Measurements from ENCODE around the gene RNF207.

GRCh38 chr1:6174621-6175410 lies 31.1 kb upstream of the RNF207 start:
- no peak for TF ChIP-seq EZH2phosphoT487 (IDR thresholded peaks at IDR 0.05; ENCODE audit: low read depth)
- no peak for TF ChIP-seq CTCF (IDR thresholded peaks at IDR 0.05; ENCODE audit: low read depth, low read length)

All from OCI-LY3 (cell line).